Testis (tissue), 2 donors: ENCODE results near the gene BAIAP2L1.

ENCODE experiments used
- POLR2A ChIP-seq: fragments of 450-650 bp; IDR thresholded peaks from one replicate; pipeline ENCODE4 v1.6.1; 2017; ENCODE audit warnings: antibody characterized with exemption, mild to moderate bottlenecking, moderate library complexity
- TF ChIP-seq, protein P1 (sequence below), 3 experiments: fragments of 450-650 bp in 2 of 3; fragments of 200-600 bp in 1 of 3; sonication (generic) in 1 of 3; IDR thresholded peaks; one replicate each; pipeline ENCODE4 v1.5.1; 2016 to 2019; ENCODE audit warnings: antibody characterized with exemption in 3 of 3, mild to moderate bottlenecking in 2 of 3, moderate library complexity in 1 of 3

DNA sequence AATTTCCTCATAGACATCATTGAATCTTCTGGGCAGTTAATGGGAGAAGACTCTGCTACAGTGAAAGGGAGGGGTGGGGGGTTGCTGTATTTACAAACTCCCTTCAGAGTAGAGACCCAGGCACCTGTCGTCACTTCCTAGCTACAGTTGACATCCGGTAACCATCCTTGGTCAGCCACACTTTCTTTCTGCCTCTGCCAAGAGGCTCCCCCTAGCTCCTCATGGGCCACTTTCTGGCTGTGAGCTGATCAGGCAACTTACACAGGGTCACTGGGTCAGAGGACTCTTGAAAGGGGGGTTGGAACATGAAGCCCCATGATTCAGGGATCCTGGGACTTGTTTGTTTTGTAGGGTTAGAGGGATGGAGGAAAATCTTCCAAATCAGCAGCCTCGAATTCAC is 150.1 kb downstream of the BAIAP2L1 start:
- TF ChIP-seq, protein P1, sequence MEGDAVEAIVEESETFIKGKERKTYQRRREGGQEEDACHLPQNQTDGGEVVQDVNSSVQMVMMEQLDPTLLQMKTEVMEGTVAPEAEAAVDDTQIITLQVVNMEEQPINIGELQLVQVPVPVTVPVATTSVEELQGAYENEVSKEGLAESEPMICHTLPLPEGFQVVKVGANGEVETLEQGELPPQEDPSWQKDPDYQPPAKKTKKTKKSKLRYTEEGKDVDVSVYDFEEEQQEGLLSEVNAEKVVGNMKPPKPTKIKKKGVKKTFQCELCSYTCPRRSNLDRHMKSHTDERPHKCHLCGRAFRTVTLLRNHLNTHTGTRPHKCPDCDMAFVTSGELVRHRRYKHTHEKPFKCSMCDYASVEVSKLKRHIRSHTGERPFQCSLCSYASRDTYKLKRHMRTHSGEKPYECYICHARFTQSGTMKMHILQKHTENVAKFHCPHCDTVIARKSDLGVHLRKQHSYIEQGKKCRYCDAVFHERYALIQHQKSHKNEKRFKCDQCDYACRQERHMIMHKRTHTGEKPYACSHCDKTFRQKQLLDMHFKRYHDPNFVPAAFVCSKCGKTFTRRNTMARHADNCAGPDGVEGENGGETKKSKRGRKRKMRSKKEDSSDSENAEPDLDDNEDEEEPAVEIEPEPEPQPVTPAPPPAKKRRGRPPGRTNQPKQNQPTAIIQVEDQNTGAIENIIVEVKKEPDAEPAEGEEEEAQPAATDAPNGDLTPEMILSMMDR (IDR thresholded peaks at IDR 0.05), result no peak
- no peak for TF ChIP-seq POLR2A
